Activated T-helper 2 cell treated with anti-CD3 and anti-CD28 coated beads, Interferon-gamma antibody, Interleukin-2, Interleukin-4, amounts not matched to agents 10 μg/mL and 5 μg/mL and 100 μg/mL, durations not matched to agents 14 hours and 24 hours and 36 hours (primary cell): ENCODE data around the gene HPX. TPM values are rescaled to one million over a fixed set of nuclear protein-coding genes. Genes with fewer than 3 reads are reported as not detected.

ENCODE experiments used
- DNase-seq: peaks from one replicate; pipeline ENCODE4 v3.0.0; 2021; ENCODE audit warnings: low spot score
- H3K27ac Mint-ChIP-seq: one replicate; pipeline ENCODE4 v1.8.0; 2021; ENCODE audit warnings: mixed read lengths
- H3K27me3 Mint-ChIP-seq: one replicate; pipeline ENCODE4 v1.8.0; 2021; ENCODE audit warnings: low read depth, mixed read lengths
- H3K36me3 Mint-ChIP-seq: one replicate; pipeline ENCODE4 v1.8.0; 2021; ENCODE audit warnings: low read depth, mixed read lengths
- H3K4me1 Mint-ChIP-seq: one replicate; pipeline ENCODE4 v1.8.0; 2021; ENCODE audit warnings: low read depth, mixed read lengths
- H3K4me3 Mint-ChIP-seq: one replicate; pipeline ENCODE4 v1.8.0; 2021; ENCODE audit warnings: low read depth, mild to moderate bottlenecking, moderate library complexity, mixed read lengths
- H3K9me3 Mint-ChIP-seq: one replicate; pipeline ENCODE4 v1.8.0; 2021; ENCODE audit warnings: mixed read lengths
- intact Hi-C: fragments of 100-400 bp; cut with micrococcal nuclease; formaldehyde crosslinking; loops from one replicate; pipeline ENCODE4 v1.15.1; 2023
- total RNA-seq: library from RNA; stranded (reverse); gene quantifications from 2 replicates; pipeline ENCODE4 v1.2.3, GENCODE V29; 2022

Gene HPX
- total RNA-seq, 1 donor from 2014 or later = 0.50 TPM

GRCh38 chr11:6456361-6457073 lies 15.7 kb upstream of the HPX start:
- no peak for DNase-seq
- H3K27ac Mint-ChIP-seq = no peak overlapping the region
- no peak overlapping the region for H3K4me3 Mint-ChIP-seq
- H3K27me3 Mint-ChIP-seq = no peaks in the 10 kb centered on the region
- intact Hi-C loops = no loop called here
- no peaks in the 10 kb centered on the region for H3K4me1 Mint-ChIP-seq
- no peaks in the 10 kb centered on the region for H3K36me3 Mint-ChIP-seq
- H3K9me3 Mint-ChIP-seq = no peaks in the 10 kb centered on the region

- no peak overlapping the region for H3K4me3 Mint-ChIP-seq
- H3K27me3 Mint-ChIP-seq = no peaks in the 10 kb centered on the region
- H3K36me3 Mint-ChIP-seq = no peaks in the 10 kb centered on the region
- H3K9me3 Mint-ChIP-seq = no peaks in the 10 kb centered on the region
- H3K4me1 Mint-ChIP-seq = no peaks in the 10 kb centered on the region
- no peak for DNase-seq
- no peak overlapping the region for H3K27ac Mint-ChIP-seq
- intact Hi-C loops = no loop called here
Measured at GRCh38 chr11:6455070-6455469, 14.3 kb upstream of the HPX start.

GRCh38 chr11:6453152-6453551 lies 12.4 kb upstream of the HPX start:
- Mint-ChIP-seq H3K36me3 (no peaks in the 10 kb centered on the region), H3K4me3 (no peak overlapping the region), H3K27ac (no peak overlapping the region), H3K4me1 (no peaks in the 10 kb centered on the region), H3K27me3 (no peaks in the 10 kb centered on the region), H3K9me3 (no peaks in the 10 kb centered on the region)
- intact Hi-C loops = no loop called here
- DNase-seq = no peak

GRCh38 chr11:6452219-6452618 lies 11.4 kb upstream of the HPX start:
- H3K4me1 Mint-ChIP-seq = no peaks in the 10 kb centered on the region
- no peak overlapping the region for H3K4me3 Mint-ChIP-seq
- intact Hi-C loops = no loop called here
- H3K27me3 Mint-ChIP-seq = no peaks in the 10 kb centered on the region
- DNase-seq = no peak
- H3K36me3 Mint-ChIP-seq = no peaks in the 10 kb centered on the region
- no peak overlapping the region for H3K27ac Mint-ChIP-seq
- no peaks in the 10 kb centered on the region for H3K9me3 Mint-ChIP-seq

GRCh38 chr11:6448574-6448973 lies 7.8 kb upstream of the HPX start:
- H3K4me3 Mint-ChIP-seq = no peak overlapping the region
- H3K4me1 Mint-ChIP-seq = no peaks in the 10 kb centered on the region
- intact Hi-C loops = no loop called here
- DNase-seq = no peak
- H3K9me3 Mint-ChIP-seq = no peaks in the 10 kb centered on the region
- H3K36me3 Mint-ChIP-seq = no peaks in the 10 kb centered on the region
- H3K27me3 Mint-ChIP-seq = peaks cover 10% of the 10 kb centered on the region
- no peak overlapping the region for H3K27ac Mint-ChIP-seq

- no peak overlapping the region for H3K27ac Mint-ChIP-seq
- H3K36me3 Mint-ChIP-seq = no peaks in the 10 kb centered on the region
- H3K4me1 Mint-ChIP-seq = no peaks in the 10 kb centered on the region
- H3K27me3 Mint-ChIP-seq = peaks cover 10% of the 10 kb centered on the region
- no peak overlapping the region for H3K4me3 Mint-ChIP-seq
- H3K9me3 Mint-ChIP-seq = no peaks in the 10 kb centered on the region
- intact Hi-C loops = loop anchor here (1.0 kb wide), 1 partner anchor 64 kb away; no protein-coding TSS in a partner anchor
- DNase-seq = peak; percentile 27
Measured at GRCh38 chr11:6443269-6444003, 2.6 kb upstream of the HPX start.

- Mint-ChIP-seq H3K36me3 (no peaks in the 10 kb centered on the region), H3K4me3 (no peak overlapping the region), H3K9me3 (no peaks in the 10 kb centered on the region), H3K27ac (no peak overlapping the region), H3K4me1 (no peaks in the 10 kb centered on the region), H3K27me3 (peaks cover 10% of the 10 kb centered on the region)
- no peak for DNase-seq
- intact Hi-C loops = no loop called here
Measured at GRCh38 chr11:6442441-6442840, 1.7 kb upstream of the HPX start.

GRCh38 chr11:6438979-6439571 lies 1.7 kb downstream of the HPX start:
- H3K27ac Mint-ChIP-seq = no peak overlapping the region
- DNase-seq = no peak
- no peaks in the 10 kb centered on the region for H3K27me3 Mint-ChIP-seq
- H3K36me3 Mint-ChIP-seq = no peaks in the 10 kb centered on the region
- H3K4me1 Mint-ChIP-seq = peaks cover 5% of the 10 kb centered on the region
- H3K9me3 Mint-ChIP-seq = no peaks in the 10 kb centered on the region
- intact Hi-C loops = loop anchor here (5.0 kb wide), 1 partner anchor 47 kb away; the partner anchor contains the start of gene SMPD1
- H3K4me3 Mint-ChIP-seq = no peak overlapping the region

- no peak for DNase-seq
- no peaks in the 10 kb centered on the region for H3K27me3 Mint-ChIP-seq
- no peaks in the 10 kb centered on the region for H3K36me3 Mint-ChIP-seq
- no peak overlapping the region for H3K4me3 Mint-ChIP-seq
- H3K9me3 Mint-ChIP-seq = no peaks in the 10 kb centered on the region
- intact Hi-C loops = loop anchor here (5.0 kb wide), 1 partner anchor 46 kb away; the partner anchor contains the start of gene SMPD1
- peaks cover 5% of the 10 kb centered on the region for H3K4me1 Mint-ChIP-seq
- no peak overlapping the region for H3K27ac Mint-ChIP-seq
Measured at GRCh38 chr11:6437993-6438392, 2.8 kb downstream of the HPX start.

GRCh38 chr11:6437423-6437822 lies 3.4 kb downstream of the HPX start:
- Mint-ChIP-seq H3K4me1 (peaks cover 5% of the 10 kb centered on the region), H3K9me3 (no peaks in the 10 kb centered on the region), H3K36me3 (no peaks in the 10 kb centered on the region), H3K27ac (no peak overlapping the region), H3K4me3 (no peak overlapping the region), H3K27me3 (no peaks in the 10 kb centered on the region)
- DNase-seq = no peak
- intact Hi-C loops = loop anchor here (5.0 kb wide), 1 partner anchor 45 kb away; the partner anchor contains the start of gene SMPD1

GRCh38 chr11:6433998-6434660 lies 6.7 kb downstream of the HPX start:
- intact Hi-C loops = no loop called here
- no peak for DNase-seq
- H3K27ac Mint-ChIP-seq = no peak overlapping the region
- H3K36me3 Mint-ChIP-seq = no peaks in the 10 kb centered on the region
- H3K4me3 Mint-ChIP-seq = no peak overlapping the region
- H3K27me3 Mint-ChIP-seq = no peaks in the 10 kb centered on the region
- H3K9me3 Mint-ChIP-seq = no peaks in the 10 kb centered on the region
- H3K4me1 Mint-ChIP-seq = peaks cover 5% of the 10 kb centered on the region

GRCh38 chr11:6431861-6432260 lies 8.9 kb downstream of the HPX start:
- Mint-ChIP-seq H3K36me3 (no peaks in the 10 kb centered on the region), H3K27ac (no peak overlapping the region), H3K27me3 (peaks cover 9% of the 10 kb centered on the region), H3K9me3 (no peaks in the 10 kb centered on the region), H3K4me1 (peaks cover 5% of the 10 kb centered on the region), H3K4me3 (no peak overlapping the region)
- intact Hi-C loops = no loop called here
- no peak for DNase-seq
